Hematopoietic multipotent progenitor cell treated with erythropoietin and hydrocortisone succinate and interleukin-3 and kit ligand, for 15 days (in vitro differentiated cells): Measurements from ENCODE around the gene SLC22A31.
"Not testable (repeated sequence)": the region's sequence is repeated elsewhere in the genome, so short reads cannot be mapped to it uniquely, and the experiment has no call there.

Source experiments
- DNase-seq: peaks from one replicate; pipeline ENCODE4 v3.0.0-alpha.2; 2015; ENCODE audit warnings: low spot score

SLC22A31 gene

DNA sequence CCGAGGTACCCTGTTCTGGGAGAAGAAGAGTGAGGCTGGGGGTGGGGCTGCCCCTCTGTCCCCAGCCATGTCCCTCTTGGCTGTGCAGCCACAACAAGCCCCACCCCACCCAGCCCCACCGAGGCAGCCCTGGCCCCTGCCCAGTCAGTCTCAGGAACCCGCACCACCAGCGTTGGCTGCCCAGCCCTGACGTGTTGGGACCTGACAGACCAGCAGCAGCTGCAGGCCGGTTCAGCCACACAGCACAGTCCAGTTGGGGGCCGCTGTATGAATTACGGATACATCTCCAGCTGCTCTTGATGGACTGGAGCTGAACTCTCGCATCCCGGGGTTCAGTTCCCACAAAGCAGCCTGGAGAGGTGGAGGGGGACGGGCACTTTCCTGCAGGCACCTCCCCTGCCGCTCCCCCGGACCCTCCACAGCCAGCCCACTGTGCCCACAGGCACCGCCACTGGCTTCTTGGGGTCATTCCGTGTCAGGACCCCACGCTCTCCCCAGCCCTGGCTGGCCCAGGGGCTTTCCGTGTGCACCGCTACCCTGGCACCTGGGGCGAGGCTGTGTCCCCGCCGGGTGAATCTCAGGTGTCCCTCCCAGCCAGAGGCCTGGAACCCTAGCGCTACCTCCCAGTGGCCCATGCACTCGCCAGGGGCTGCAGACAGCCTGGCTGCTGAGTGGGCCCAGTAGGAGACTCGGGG is 21.7 kb downstream of the SLC22A31 start:
- DNase-seq = no peak

DNA sequence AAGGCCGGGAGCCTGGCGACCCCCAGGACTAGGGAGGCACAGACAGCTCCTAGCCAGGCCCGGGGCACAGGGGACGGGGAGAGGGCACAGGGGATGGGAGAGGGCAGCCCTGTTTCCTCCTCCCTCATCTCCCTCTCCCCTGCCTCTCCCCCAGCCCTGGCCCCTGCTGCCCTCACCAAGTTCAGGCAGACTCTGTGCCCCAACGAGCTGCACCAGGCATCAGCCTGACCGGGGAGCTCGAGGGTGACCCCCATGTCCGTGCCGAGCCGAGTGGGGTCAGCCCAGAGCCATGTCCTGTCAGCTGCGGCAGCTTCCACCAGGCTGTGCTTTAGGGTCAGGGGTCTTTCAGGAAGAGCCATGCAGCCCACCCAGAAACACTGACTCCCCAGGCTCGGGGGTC is 22.8 kb downstream of the SLC22A31 start:
- no peak for DNase-seq

GRCh38 chr16:89176717-89177116 is 23.6 kb downstream of the SLC22A31 start:
- no peak for DNase-seq

DNA sequence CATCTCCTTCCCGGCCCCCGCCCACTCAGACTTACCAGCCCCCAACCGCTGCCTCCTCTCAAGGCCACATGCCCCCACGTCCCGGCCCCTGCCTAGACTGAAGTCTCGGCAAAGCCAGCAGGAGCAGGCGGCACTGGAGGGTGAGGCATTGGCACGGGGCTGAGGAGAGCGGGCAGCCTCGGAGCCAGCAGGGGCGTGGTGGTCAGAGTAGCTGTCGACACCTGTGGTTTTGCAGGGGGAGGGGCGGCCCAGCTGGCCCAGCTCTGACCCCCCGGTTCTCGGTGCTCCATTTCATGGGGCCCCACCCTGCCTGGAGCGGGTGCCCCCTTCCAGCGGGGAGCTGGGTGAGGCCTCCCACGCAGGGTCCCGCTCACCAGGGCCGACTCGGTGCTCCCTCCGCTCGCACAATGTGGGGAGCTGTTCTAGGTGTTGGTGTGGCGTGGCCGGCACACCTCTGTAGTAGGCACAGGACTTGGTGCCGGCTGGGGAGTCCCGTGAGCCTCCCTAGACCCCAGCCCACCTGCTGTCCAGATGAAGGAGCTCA is 24.1 kb downstream of the SLC22A31 start:
- DNase-seq = no peak

- DNase-seq = no peak
Observed at GRCh38 chr16:89175280-89176146, 24.8 kb downstream of the SLC22A31 start.

- DNase-seq = no peak
Observed at GRCh38 chr16:89174877-89175276, 25.5 kb downstream of the SLC22A31 start.

- DNase-seq = no peak
Observed at GRCh38 chr16:89174055-89174827, 26.1 kb downstream of the SLC22A31 start.

DNA sequence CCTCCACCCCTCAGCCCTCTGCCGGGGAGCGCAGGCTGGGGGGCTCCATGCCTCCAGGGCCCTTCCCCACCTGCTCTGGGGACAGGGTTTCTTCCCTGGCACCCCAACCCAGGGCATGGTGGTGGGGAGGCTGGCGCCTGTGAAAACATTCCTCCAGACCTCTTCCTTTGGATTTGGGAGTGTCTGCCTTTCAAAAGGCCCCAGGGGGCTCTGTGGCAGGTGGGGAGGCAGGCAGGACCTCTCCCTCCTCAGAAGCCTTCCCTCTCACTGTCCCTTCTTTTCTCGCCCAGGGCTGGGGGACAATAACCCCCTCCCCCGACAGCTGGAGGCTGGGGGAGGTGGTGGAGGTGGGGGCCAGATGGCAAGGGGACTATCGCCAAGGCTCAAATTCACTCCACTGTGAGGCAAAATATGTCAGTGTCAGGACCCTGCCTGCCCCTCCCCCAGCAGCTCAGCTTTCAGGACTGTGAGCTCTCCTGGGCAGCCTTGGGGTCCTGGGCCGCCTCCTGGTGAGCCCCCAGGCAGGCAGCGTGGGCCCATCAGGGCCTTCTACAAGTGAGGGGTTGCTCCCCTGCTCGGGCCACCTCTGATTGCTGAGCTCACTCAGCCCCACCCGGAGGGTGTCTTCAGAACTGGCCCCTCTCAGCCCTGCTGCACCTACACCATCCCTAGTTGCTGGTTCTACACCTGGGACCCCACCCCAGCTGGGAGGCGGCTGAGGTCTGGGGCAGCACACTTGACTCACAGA is 27.0 kb downstream of the SLC22A31 start:
- no peak for DNase-seq

GRCh38 chr16:89172528-89173173 is 27.7 kb downstream of the SLC22A31 start:
- no peak for DNase-seq

GRCh38 chr16:89172171-89172527 is 28.2 kb downstream of the SLC22A31 start:
- DNase-seq = no peak

DNA sequence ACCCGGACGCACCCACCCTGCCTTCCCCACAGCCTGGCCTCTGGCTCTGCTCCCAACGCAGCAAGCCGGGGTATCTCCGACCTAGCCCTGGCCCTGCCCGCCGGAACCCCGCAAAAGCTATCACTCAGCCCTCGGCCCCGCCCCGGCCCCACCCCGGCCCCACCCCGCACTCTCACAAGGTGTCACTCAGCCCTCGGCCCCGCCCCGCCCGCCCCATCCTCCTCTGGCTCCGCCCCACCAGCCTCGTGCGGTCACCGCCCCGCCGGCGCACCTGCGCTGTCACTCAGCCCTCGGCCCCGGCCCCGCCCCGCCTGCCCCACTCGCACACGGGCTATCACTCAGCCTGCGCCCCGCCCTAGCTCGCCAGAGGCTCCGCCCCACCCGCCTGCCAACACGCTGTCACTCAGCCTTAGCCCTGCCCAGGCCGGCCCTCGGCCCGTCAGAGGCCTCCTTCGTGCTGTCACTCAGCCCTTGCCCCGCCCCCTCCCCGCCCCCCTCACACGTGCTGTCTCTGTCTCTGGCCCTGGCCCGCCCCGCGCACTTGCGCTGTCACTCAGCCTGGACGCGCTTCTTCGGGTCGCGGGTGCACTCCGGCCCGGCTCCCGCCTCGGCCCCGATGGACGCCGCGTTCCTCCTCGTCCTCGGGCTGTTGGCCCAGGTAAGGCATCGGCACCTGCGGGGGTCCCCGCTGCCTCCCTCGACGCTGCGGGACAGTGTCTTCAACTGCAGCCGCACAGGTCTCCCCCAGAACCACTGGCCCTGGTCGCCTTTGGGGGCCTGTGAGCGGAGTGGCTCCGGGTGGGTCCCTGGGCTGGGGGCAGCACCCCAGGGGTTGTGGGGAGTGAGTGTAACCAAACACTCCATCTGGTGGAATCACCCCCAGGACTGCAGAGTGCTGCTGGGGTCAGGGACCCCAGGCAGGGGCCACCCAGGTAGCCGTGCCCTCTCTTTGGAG is 28.8 kb downstream of the SLC22A31 start, which contains the start of gene CDH15:
Gene CDH15 (plus strand): TSS at position 533 of the 955 bp plus-strand sequence. CDS start 84 bp downstream, at position 617.
- DNase-seq = peak; percentile 90

DNA sequence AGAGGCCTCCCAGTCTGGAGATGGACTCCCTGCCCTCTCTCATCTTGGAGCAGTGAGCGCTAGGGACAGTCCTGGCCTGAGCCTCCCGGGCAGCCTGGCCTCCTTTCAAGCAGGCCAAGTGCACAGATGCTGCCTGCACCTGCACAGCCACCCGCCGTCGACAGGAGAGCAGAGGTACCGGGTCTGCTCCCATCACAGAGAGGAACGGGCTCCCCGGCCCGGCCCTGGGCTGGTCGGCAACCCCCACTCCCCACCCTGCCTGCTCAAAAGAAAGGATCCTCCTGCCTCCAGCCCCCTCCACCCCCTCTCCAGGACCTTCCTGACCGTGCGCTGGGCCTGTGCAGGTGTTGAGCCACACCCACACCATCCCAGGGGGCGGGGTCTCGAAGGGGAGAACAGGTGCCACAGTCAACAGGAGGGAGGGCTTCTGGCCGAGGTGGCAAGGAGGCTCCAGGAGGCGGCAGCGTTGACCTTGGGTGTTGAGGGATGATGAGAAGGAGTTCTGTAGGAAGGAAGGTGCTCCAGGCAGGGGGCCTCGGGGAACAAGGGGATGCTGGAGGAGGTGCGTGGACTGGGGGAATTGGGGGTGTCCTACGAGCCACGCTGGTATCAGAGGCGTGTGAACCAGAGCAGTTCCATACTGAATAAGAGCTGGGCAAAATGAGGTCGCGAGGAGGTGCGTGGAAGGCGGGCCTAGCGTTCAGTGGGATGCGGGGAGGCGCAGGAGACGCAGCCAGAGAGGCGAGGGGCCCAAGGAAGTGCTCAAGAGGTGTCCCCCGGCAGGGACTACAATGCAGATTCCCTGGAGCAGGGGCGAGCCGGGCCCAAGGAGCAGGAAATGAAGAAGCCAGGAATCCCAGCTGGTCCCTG is 29.8 kb downstream of the SLC22A31 start:
- DNase-seq = no peak

- DNase-seq = no peak
Observed at GRCh38 chr16:89169778-89170177, 30.6 kb downstream of the SLC22A31 start.

DNA sequence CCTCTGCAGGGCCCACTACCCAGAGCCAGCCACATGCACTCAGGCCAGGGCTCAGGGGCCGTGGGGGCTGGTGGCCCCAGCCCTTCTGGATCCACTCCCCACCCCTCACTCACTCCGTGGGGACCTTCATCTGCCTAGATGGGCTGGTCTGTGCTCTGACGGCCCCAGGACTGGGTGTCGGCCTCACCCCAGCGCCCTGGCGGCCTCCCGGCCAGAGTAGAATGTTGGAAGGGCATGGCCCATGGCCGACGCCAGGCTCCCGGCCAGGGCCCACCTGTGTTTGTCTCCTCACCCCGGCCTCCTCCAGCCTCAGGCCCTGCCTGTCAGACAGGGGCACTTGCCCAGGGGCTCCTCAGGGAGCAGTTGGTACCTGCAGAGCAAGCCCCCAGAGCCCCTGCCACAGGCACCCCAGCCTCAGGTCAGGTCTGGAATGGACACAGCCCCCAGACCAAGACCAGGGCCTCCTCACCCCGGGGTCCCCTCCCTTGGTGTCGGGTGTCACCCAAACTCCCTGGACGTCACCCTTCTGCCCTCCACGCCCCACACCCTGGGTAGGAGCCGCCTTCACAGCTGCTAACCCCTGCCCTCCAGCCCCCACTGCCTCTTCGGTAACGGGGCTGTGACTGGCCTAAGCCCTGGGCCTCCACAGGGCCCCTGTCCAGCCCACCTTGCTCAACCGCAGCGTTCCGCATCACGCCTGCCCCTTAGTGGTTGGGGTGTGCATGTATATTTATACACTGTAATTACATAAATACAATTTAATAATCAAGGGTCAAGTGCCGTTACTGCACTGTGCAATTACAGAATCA is 31.8 kb downstream of the SLC22A31 start:
- DNase-seq = no peak

GRCh38 chr16:89167425-89167941 is 32.9 kb downstream of the SLC22A31 start:
- DNase-seq = peak; percentile 80

DNA sequence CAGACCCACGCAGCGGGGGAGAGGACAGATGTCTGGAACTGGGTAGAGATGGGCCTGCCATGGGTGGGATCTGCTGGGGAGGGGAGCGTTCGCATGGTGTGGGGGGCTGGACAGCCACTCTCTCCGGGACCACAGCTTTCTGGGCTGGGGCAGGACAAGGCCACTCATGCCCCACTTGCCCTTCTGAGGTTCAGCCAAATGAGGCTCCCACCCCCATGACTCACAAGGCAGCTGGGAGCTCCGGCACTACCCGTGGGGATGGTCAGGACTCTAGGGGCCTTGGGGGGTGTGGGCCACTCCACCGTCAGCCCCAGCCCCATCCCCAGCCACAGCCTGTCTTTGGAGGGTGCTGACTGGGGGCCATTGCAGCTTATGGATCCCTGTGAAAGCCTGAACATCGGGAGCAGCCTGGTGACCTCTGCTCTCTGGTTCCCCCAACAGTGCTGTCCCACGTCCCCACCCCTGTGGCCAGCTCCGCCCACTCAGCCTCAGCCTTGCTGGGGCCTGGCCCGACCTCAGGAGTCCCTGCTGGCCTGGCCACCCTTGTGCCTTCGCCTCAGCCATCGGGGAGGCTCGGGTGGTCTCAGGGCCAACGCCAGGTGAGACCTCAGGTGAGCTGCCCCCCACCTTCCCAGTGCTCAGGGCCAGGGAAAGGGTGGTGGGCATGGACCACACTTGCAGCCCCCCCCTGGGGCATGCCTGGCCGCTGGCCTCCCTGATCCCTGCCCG is 33.5 kb downstream of the SLC22A31 start:
- DNase-seq = no peak

DNA sequence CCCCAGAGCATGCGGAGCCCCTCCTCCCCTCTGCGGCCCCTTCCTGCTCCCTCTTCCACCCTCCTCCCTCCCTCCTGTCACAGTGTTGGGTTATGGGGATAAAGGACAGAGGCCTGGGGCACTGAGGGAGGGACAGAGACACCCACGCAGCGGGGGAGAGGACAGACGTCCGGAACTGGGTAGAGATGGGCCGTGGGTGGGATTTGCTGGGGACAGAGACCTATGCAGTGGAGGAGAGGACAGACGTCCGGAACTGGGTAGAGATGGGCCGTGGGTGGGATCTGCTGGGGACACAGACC is 34.7 kb downstream of the SLC22A31 start:
- not testable (repeated sequence) for DNase-seq
